HG03354 (cell line): ENCODE results near the gene CD3G.
"Not testable (repeated sequence)": the region's sequence is repeated elsewhere in the genome, so short reads cannot be mapped to it uniquely, and the experiment has no call there.

Source experiments
- ATAC-seq: cut with Tn5 transposase; IDR thresholded peaks from one replicate; pipeline ENCODE4 v1.9.1; 2021; ENCODE audit warnings: mild to moderate bottlenecking; ENCODE audit not compliant: unreplicated experiment, poor library complexity, severe bottlenecking

CD3G gene

GRCh38 chr11:118343981-118344515, at the start of gene CD3G:
Gene CD3G (plus strand): TSS chr11:118344344. CDS start chr11:118344424, 80 bp downstream.
- ATAC-seq: no peak

DNA sequence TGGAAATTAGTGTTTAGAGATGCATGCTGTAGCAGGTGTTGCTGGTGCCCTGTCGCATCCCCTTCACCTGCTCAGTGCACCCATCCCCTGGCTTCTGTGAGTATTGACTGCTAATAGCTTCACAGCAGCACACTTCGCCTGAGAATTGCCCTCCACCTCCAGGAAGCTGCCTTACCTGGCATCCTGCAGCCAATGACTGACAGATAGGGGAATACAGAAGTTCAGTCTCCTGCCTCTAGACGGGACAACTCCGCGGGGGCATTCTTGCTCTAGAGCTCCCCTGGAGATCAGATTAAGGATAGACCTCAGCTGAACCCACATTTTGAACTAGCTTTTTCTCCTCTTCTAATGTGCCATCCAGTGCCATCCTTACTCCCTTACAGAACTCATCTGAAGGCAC, 48.9 kb upstream of the CD3G start:
- ATAC-seq: no peak

- no peak for ATAC-seq
Observed at GRCh38 chr11:118295815-118296454, 48.2 kb upstream of the CD3G start.

DNA sequence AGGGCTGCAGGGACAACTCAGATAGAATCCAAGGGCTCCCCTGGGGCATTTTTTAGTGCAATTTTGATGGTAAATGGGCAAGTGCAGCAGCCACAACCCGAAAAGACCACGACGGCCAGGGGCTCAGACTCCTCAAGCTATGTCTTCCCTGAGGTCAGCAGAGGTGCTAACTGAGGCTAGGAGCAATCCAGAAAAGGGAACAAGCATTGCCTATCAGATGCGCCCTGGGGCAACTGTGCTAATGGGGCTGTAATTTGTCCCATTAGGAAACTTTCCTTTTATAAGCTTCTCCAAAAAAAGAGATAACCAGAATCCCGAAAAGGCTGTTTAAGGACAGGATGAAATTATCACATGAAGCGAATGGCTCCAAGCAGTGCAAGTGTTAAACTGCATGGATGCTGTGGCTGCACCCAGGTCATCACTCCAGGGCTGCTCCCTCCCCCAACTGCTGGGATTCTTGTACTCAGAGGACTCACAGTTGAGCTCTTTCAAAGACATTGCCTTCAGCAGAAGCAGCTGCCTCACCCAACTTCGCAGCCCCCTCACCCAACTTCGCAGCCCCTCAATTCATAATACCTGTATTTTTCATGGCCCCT, 42.4 kb upstream of the CD3G start:
- no peak for ATAC-seq

- ATAC-seq: no peak
Observed at GRCh38 chr11:118304227-118304567, 39.9 kb upstream of the CD3G start.

GRCh38 chr11:118304568-118305248, 39.4 kb upstream of the CD3G start, which contains the start of gene CD3E:
Gene CD3E (plus strand): TSS chr11:118304730. CDS start chr11:118304953, 223 bp downstream.
- ATAC-seq: no peak

- ATAC-seq: no peak
Observed at GRCh38 chr11:118305726-118306125, 38.4 kb upstream of the CD3G start.

GRCh38 chr11:118306556-118306955, 37.6 kb upstream of the CD3G start:
- ATAC-seq: no peak

DNA sequence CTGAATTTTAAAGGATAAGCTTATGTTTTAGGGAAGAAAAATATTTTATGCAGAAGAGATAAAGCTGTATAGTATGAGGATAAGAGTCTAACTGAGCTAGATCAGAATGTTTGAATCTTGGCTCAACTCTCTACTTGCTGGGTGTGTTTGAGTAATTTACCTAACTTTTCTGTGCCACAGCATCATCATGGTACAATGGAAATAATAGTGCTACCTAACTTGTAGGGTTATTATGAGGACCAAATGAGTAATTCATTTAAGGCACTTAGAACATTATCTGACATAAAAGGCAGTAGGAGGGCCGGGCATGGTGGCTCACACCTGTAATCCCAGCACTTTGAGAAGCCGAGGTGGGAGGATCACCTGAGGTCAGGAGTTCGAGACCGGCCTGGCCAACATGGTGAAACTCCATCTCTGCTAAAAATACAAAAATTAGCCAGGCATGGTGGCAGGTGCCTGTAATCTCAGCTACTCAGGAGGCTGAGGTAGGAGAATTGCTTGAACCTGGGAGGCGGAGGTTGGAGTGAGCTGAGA, 35.1 kb upstream of the CD3G start:
- ATAC-seq: not testable (repeated sequence)

- no peak for ATAC-seq
Observed at GRCh38 chr11:118310271-118310670, 33.9 kb upstream of the CD3G start.

DNA sequence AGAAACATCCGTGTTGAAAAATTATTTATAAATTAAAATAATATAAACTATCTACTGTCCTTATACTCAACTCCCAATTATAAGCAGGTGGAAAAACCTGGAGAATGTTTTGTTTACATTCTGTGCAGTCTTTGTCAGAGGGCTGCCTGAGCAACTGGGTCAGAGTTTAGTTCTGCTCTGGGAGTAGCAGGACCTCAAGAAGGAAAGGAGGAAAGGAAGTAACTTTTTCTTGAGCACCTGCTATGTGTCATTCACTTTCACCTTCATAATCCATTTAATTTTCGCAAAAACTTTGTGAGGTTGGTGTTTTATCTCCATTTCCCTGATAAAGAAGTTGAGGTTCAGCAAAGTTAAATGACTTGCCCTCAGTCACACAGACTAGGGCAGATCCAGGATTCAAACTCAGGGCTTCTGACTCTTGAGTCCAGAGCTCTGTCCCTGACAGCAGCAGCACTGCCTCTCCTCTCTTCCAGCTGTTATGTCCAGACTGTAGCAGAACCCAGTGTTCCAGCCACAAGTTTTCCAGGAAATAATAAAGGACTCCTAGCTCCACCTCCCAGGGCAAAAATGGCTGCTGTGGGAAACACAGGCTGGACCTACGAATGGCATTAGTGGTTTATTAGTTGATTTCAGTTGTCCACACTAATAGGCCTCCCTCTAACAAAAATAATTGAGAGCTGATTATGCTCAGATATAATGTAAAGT, 33.2 kb upstream of the CD3G start:
- no peak for ATAC-seq

- no peak for ATAC-seq
Observed at GRCh38 chr11:118311518-118311917, 32.6 kb upstream of the CD3G start.

GRCh38 chr11:118312328-118312727, 31.8 kb upstream of the CD3G start:
- ATAC-seq: no peak

DNA sequence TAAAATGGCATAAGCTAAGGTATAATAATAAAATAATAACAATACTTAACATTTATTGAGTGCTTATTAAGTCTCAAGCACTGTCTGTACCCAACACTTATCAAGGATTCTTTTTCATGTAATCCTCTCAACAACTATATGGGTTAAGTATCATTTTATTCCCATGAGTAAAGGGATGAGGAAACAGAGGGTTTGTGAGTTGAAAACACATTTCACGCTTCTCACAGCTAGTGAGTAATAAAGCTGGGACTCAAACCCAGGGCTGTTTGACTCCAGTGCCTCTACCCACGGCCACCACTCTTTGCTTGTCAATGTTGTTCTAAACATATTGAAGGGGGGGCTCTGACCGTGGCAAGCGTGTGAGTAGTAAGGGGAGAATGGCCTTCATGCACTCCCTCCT, 30.9 kb upstream of the CD3G start:
- no peak for ATAC-seq

- ATAC-seq: no peak
Observed at GRCh38 chr11:118314988-118315411, 29.1 kb upstream of the CD3G start.

GRCh38 chr11:118318124-118318523, 26.0 kb upstream of the CD3G start:
- ATAC-seq: no peak

DNA sequence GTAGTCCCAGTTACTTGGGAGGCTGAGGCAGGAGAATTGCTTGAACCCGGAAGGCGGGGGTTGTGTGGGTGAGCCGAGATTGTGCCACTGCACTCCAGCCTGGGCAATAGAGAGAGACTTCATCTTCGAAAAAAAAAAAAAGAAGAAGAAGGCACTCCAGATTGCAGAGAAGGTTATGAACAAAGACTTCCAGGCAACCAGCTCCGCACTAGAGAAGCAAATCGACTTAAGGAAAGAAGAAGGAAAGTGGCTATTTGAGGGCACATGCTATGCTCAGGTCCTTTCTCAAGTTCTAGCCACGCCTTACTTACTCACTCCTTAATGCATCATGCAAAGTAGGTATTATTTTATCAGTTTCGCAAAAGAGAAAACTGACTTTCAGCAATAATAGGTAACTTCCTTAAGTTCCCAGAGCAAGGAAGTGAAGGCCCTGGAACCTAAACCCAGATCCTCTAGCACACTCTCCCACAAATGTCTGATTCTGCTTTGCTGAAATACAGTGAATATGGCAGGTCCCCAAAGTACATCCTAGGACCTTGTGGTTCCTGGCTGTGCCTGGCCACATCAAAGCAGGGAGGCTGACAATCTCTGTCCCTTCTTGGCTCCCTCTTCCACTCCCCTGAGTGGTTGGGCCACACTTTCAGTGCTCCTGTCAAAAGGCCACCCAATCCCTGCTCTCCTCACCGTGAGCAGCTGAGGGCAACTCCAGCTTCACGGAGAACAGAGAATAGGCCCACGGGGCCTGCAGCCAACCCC, 25.4 kb upstream of the CD3G start:
- ATAC-seq: no peak

GRCh38 chr11:118319337-118319707, 24.8 kb upstream of the CD3G start:
- ATAC-seq: no peak

DNA sequence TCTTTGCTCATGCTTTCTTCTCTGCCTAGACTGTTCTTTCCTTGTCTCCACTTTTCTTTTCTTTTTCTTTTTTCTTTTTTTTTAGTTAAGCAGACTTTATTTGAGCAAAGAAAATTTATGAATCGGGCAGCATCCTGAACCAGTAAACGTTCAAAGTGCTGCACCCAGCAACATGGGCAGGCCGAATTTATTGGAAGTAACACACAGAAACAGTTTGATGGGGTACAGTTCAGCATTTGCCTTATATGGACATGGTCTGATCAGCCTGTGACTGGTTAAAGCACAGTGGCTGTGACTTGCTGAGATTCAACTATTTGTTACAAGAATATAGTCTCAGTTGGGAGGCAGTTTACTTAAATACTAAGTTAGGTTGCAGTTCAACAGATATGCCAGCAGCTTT, 23.6 kb upstream of the CD3G start:
- no peak for ATAC-seq
